Measurements from ENCODE around the gene ELMO1. TPM values are rescaled to one million over a fixed set of nuclear protein-coding genes. Genes with fewer than 3 reads are reported as not detected.

ELMO1 gene, protein sequence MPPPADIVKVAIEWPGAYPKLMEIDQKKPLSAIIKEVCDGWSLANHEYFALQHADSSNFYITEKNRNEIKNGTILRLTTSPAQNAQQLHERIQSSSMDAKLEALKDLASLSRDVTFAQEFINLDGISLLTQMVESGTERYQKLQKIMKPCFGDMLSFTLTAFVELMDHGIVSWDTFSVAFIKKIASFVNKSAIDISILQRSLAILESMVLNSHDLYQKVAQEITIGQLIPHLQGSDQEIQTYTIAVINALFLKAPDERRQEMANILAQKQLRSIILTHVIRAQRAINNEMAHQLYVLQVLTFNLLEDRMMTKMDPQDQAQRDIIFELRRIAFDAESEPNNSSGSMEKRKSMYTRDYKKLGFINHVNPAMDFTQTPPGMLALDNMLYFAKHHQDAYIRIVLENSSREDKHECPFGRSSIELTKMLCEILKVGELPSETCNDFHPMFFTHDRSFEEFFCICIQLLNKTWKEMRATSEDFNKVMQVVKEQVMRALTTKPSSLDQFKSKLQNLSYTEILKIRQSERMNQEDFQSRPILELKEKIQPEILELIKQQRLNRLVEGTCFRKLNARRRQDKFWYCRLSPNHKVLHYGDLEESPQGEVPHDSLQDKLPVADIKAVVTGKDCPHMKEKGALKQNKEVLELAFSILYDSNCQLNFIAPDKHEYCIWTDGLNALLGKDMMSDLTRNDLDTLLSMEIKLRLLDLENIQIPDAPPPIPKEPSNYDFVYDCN
- total RNA-seq (2014; rRNA removed; shearing (Covaris generic)), result 7.3 and 10.1 TPM in 2 replicates
- polyA plus RNA-seq (2014; cell fraction: nucleus; rRNA removed), result 5.4 and 10.2 TPM in 2 replicates

DNA sequence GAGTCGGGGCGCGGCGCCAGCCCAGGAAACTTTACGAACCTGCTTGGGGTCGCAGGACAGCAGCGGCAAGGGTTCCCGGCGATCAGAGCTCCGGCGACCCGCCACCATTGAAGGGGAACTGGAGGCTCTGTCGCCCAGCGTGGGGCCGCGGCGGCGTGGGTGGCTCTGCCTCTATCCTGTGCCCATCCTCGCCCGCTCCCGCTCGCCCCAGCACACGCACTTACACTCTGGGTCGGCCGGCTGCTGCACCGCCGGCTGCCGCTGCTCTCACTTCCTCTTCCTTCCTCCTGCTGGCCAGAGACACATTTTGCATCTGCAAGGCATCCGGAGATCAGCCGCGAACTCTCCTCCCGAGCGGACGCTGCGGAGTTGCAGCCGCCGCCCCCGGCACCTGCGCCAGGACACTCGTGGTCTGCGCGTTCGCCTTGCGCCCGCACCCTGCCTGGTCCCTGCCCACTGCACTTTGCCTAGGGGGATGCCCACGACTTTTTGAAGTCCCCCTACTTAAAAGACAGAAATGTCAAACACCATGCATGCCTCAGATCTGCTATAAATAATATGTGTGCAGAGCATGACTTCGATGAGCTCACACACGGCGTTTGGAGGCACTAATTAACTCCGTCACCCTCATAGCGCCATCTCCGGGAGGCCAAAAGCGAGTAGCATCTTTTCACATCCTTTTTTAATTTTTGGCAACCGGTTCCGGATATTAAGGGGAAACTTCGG lies at the start of gene ELMO1:
TSS of gene ELMO1 (minus strand) at position 229 of the 726 bp plus-strand sequence. CDS start 106,174 bp downstream, outside the sequence.
- peak; percentile 47 for DNase-seq (ENCODE audit: extremely low read depth, low read depth)

DNA sequence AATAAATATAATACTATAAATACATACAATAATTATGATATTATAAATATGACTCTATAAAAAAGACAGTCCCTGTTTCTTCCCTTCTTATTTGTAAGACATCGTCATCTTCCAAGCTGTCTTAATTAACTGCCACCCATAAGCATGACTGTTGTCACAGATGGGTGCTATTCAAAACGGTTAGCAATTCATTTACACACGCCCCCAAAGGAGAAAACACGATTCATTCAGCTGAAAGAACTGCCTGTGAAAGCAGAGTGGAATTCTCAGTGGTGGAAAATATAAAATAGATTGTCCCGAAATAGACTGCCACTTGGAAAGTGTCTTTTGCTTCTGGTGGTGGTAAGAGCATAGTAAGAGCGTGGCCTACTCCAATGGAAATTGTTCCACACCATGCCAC lies 48.9 kb upstream of the ELMO1 start:
- no peak for DNase-seq (ENCODE audit: extremely low read depth, low read depth)

DNA sequence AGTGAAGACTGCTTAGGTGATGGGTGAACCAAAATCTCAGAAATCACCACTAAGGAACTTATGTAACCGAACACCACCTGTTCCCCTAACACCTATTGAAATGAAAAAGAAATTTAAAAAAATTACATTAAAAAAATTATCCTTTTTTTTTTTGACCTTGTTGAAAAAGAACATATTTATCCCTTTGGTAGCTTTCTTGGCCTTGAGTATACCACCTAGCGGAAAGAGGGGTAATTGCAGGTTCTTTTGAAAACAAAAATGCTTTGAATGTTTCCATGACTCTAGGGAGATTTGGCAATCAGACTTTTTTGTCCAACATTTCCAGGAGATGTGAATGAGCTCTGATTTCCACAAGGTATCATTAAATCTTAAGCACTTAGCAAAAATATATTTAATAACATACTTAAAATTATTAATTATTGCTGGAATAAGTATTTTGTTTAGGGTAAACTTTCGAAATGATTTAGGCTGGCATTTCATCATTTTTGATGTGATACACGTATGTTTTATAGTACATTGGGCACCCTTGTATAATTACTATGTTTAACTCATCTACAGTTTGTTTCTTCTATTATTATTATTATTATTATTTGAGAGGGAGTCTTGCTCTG lies 47.0 kb upstream of the ELMO1 start:
- DNase-seq (ENCODE audit: extremely low read depth, low read depth), result peak; percentile 37

DNA sequence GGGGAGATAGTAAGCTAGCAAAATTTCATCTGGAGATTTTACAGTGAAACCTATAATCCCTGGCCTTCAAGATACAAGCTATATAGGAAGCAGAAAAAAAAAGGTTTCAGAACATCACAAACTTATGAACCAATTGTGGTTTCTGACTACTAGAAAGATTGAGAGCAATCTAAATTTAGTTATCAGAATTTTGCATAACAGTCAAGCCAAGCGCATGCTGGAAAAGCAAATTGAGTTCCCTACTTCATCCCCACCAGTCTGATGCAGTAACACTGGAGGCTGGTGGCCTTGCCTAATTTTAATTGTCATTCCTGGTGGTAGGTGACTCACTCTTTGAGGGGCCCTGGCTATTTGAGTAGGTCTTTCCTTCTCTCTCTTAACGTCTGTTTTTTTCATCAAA lies 46.3 kb upstream of the ELMO1 start:
- DNase-seq (ENCODE audit: extremely low read depth, low read depth), result no peak

DNA sequence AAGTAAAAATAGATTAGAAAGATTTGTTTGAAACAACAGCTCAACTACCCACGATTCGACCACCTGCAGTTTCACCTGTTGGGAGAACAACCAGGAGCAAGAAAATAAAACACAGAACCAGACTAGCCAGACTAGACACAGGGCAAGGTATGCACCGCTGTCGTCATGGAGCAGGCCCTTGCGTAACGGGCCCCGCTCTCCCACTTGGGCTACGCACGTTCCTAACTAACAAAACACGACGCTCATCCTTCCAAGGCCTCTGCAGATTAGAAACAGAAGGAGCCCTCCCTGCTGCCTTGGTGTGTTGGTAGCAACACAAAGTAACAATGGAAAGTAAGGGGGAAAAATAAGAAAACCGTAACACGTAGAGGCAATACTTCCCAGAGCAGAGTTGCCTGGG lies 45.1 kb upstream of the ELMO1 start:
- no peak for DNase-seq (ENCODE audit: extremely low read depth, low read depth)

DNA sequence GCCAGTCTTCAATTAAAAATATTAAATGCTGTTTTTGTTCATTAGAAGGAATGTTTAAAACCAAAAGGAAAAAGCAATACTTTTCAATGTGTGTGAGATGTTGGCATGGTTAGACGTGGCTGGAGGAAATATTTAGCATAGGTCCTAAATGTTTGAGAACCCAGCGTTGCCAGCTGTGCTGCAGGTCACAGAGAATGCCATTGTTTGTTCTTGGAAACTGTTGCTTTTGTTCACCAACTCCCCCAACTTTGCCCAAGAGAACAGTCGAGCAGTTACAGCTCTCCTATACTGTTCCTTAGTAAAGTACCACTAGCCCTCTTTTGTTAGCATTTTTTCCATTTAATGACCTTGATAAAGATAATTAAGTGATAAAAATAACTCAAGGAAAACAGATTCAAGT lies 44.5 kb upstream of the ELMO1 start:
- DNase-seq (ENCODE audit: extremely low read depth, low read depth), result no peak

DNA sequence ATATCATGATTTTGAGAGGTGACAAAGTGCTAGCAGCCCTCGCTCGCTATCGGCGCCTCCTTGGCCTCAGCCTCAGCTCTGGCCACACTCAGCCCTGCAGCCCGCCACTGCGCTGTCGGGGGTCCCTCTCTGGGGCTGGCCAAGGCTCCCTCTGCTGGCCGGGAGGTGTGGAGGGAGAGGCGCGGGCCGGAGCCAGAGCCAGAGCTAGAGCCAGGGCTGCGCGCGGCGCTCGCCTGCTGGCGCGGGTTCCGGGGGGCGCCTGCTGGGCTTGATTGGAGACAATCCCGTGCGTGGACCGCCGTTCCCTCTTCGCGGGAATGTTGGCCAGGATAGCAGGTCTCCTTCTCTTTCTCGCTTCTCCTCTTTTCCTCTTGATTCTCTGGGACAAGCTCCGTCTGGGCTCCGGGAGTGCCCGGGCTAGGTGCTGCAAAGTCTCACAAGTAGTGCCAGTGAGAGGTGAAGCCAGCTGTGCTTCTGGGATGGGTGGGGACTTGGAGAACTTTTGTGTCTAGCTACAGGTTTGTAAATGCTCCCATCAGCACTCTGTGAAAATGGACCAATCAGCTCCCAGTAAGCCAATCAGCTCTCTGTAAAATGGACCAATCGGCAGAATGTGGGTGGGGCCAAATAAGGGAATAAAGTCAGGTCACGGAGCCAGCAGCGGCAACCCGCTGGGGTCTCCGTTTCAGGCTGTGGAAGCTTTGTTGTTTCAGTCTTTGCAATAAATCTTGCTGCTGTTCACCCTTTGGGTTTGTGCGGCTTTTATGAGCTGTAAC lies 43.4 kb upstream of the ELMO1 start:
- no peak for DNase-seq (ENCODE audit: extremely low read depth, low read depth)

DNA sequence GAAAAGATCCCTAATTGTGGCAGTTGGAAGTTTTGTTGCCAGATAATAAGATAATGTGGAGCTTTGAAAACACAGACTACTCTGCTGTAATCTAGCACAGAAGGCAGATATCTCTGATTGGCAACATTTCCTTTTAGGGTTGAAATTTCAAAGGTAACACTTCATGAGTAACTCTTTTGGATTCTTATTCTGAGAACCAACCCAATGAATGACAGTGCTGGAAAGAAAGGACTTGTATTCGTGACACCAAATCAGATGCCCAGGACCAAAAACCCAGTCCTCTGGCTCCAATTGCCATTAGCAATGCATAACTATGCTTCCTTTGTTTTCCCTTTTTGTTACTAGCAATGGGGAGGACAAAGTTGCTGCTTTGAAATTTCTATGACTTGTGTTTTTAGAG lies 41.0 kb upstream of the ELMO1 start:
- no peak for DNase-seq (ENCODE audit: extremely low read depth, low read depth)

DNA sequence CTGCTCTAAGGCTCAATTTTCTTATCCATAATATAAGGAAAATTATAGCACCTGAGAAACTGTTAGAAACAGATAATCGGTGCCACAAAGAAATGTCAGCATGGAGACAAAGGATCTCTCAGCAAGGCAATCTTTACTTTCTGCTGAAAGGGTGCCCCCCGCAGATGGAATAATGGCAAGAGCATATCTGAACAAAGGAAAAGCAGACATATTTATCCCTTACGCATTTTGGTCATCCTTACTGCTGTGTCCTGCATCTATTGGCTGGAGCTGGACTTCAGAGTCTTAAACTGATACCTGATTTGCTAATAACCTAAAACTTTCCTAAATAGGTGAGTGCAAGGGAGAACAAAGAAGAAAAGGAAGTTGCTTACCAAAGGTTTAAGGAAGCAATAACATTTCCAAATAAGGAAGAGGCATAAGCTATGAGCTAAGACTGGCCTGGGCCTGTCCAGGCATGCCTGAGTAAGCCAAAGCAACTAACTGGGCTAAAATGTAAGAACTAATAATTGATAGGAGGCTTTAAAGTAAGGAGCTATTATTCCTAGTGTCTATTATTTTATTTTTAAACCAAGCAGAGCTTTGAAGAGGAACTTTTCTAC lies 39.6 kb upstream of the ELMO1 start:
- no peak for DNase-seq (ENCODE audit: extremely low read depth, low read depth)

DNA sequence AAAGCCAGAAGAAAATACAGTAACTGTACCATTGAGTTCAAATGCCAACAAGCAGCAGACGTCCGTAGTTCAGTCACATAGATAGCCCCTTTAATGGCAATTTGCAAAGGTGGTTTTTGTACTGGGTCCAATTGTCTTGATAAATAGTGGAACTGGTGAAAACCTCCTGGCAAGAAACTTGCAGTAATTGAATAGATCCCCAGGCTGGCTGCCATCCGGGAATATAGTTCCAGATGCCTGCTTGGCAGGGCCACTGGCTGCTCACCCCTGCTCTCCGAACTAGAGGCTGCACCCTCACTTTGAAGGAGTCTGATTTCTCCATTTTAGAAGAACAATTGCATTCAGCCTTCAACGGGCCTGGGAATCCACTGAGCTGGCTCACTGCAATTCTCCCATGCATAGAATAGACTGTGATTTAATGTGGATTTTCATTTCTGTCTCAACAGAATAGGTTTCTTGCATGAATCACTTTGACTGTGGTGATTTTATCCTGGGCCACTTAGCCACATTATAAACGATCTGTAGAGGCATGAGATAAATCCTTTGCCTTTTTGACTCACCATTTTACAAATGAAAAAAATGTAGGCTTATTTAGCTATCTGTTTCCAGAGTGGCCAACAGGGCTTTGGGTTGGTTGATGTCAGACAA lies 35.9 kb upstream of the ELMO1 start:
- DNase-seq (ENCODE audit: extremely low read depth, low read depth), result no peak

DNA sequence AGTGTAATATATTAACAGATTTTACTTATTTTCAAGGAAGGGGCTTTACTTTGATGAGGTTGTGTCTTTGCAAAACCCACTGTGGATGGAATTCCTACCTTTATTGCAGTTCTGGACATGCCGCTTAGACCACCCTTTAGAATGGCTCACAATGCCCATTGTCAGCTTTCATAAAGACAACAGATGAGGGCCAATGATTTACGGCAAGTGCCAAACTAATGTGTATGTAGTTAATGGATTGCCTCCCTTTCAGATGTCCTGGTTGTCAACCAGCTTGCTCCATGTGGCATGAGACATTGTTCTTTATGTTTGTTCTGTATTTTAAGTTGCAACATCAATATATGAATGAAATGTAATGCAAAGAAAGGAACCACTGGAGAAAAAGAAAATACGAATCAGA lies 35.0 kb upstream of the ELMO1 start:
- no peak for DNase-seq (ENCODE audit: extremely low read depth, low read depth)

DNA sequence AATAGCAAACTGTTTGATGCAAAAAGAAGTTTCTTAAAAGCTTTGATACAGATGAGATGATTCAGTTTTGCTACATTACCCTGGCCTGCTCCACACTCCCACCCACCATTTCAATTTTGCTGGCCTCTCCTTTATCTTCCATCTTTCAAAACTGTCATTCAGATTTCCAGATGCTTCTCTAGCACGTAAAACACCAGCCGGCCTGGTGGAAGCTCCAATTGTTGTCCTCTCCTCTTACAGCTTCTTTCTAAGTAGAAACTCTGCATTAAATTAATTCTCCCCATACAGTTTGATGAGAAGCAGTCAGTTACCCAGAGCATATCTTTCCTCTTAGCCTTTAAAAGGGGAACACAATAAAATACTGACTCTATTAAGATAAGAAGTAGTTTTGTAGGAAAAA lies 34.3 kb upstream of the ELMO1 start:
- DNase-seq (ENCODE audit: extremely low read depth, low read depth), result no peak

DNA sequence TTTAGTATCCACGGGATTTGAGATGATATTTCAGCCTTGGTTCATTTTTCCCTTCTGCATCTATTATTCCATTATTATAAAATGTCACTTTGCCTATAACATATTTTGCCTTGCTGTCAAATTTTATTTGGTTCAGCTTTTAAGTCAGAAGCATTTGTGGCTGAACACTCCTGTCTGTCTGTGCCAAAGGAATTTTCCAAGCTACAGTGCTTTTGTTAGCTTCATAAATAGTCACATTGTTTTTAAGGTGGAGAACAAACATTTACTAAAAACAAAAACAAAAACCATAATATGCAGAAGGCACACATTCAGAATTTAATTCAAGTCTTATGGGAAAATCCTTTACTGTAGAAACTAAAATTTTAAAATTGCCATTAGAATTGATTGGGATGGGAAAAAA lies 33.8 kb upstream of the ELMO1 start:
- no peak for DNase-seq (ENCODE audit: extremely low read depth, low read depth)

DNA sequence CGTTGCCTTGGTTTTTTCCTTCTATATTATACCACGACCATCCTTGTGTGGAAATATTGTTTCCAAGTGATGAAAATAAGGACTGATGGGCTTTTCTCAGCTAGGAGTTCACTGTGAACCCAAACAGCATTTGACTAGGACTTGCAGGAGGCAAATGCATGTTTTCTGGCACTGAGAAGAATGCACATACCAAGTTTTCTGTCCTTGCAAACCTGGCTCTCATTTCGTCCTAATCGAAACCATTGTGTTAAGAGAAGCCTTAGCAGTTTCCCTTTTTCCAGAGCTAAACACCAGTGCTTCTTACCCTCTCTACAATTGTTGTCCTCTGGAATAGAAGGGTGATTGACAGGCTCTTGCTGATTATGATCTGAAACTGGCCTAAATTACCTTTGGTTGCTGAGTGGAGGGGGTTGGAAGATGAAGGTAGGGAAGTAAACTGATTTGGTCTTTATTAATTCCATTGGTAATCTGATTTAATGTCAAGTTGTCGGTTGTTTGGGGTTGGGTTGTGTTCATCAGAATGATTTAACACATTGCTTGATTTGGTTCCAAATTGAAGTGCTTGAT lies 33.1 kb upstream of the ELMO1 start:
- no peak for DNase-seq (ENCODE audit: extremely low read depth, low read depth)

DNA sequence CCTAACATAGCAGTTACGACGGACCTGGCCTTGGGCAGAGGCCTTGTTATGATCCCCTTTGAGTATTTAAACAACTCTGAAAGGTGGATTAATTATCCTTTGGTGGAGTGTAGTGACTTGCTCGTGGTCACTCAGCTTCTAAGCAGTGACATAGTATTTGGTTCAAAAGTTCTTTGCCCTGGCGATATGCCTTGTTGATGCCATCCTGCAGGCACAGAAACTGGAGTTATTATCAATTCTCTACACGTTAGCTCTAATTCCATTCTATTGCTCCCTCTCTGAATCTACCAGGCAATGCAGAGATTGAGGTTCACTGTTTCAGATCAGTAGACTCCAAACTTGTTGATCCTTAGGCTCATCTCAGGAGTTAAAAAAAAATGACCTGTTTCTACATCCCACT lies 32.5 kb upstream of the ELMO1 start:
- DNase-seq (ENCODE audit: extremely low read depth, low read depth), result no peak

DNA sequence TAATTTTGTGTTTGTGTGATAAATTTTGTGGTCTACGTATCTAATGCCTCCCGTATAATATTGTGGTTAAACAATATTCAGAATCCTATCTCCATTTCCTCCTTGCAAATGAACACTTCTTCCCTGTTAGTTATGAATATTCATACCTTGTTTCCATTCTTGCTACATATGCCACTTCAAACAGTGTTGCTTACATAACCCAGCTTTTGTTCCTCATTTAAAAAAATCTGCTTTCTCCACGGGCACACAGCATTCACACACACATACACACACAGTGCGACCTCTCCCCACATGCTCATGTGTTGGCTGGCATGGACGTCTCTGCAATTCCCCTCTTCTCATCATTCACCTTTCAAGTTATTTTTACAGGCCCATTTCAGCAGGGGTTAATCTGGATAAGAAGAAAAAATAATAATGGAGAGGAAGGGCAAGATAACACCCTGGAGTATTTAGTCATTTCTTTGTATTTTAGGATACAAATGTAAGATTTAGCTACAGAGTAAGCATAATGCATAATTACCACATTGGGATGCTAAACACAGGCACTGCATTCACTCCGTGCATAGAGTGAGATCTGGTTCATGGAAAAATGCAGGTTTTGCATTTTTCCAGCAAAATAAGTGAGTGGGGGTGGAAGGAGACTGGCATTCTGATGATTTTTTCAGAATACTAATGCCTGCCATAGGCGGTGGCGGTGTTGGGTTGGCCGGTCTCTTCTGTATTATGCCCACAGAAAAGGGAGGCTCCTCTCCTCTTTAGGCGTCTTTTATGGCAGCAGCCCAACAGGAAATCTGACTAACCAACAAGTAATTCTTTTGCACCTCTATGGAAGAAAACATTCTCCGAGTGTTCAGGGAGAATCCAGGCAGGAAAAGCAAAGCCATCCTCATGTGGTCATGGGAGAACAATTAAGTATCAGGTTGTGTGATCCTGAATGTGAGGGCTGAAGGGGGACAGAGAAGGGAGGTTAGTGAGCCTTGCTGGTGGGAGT lies 31.7 kb upstream of the ELMO1 start:
- DNase-seq (ENCODE audit: extremely low read depth, low read depth), result no peak

DNA sequence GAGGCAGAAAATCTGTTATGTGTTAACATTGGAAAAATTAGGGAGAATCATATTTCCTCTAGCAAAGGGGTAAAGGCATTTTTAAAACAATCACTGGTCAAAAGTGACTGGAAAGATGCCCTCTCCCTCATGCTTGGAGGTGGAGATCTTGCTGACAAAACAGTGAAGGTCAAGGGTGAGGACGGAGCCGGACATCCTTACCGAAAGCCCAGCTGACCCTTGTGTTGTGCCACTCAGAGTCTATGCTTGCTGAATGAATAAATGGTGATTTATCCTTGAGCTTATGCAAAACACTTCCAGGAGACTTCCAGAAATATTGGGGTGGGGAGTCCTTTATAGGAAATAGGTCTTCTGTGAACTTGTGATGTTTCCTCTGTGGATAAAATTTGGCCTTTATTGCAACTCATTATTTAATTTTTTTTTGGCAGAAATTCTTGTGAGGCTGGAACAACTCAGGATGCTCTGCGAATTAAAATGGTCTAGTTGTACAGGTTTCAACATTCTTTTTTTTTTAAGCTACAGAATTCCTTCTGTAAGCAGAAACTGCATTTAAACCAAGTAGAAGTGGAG lies 28.3 kb upstream of the ELMO1 start:
- DNase-seq (ENCODE audit: extremely low read depth, low read depth), result no peak

Data from NCI-H460 (cell line).